ACC112 (cell line): ENCODE data around the gene MAP1A.

Source experiments
- H2AFZ ChIP-seq: fragments of 200-600 bp; sonication (generic); one replicate; pipeline ENCODE4 v1.6.0; 2017; ENCODE audit warnings: antibody characterized with exemption, low read length; ENCODE audit not compliant: unreplicated experiment
- H3K27ac ChIP-seq: fragments of 200-600 bp; sonication (generic); 2 replicates; pipeline ENCODE4 v1.5.1; 2014; ENCODE audit warnings: low read depth, mild to moderate bottlenecking, antibody characterized with exemption, low read length, moderate library complexity
- H3K27me3 ChIP-seq: fragments of 200-600 bp; sonication (generic); 2 replicates; pipeline ENCODE4 v1.6.1; 2014; ENCODE audit warnings: mild to moderate bottlenecking, antibody characterized with exemption, low read length, moderate library complexity, mixed read lengths; ENCODE audit not compliant: insufficient read depth
- H3K36me3 ChIP-seq: fragments of 200-600 bp; sonication (generic); 2 replicates; pipeline ENCODE4 v1.6.1; 2016; ENCODE audit warnings: mild to moderate bottlenecking, antibody characterized with exemption, low read length, moderate library complexity, mixed read lengths; ENCODE audit not compliant: insufficient read depth
- H3K4me1 ChIP-seq: fragments of 200-600 bp; sonication (generic); one replicate; pipeline ENCODE4 v1.6.1; 2016; ENCODE audit warnings: low read length, mixed read lengths; ENCODE audit not compliant: insufficient read depth, unreplicated experiment, control insufficient read depth
- H3K4me3 ChIP-seq: fragments of 200-600 bp; sonication (generic); 2 replicates; pipeline ENCODE4 v1.5.1; 2014; ENCODE audit warnings: mild to moderate bottlenecking, low read depth, low read length
- H3K79me2 ChIP-seq: fragments of 200-600 bp; sonication (generic); one replicate; pipeline ENCODE4 v1.6.0; 2016; ENCODE audit warnings: low read length; ENCODE audit not compliant: control insufficient read depth, unreplicated experiment, insufficient read depth

The MAP1A gene

DNA sequence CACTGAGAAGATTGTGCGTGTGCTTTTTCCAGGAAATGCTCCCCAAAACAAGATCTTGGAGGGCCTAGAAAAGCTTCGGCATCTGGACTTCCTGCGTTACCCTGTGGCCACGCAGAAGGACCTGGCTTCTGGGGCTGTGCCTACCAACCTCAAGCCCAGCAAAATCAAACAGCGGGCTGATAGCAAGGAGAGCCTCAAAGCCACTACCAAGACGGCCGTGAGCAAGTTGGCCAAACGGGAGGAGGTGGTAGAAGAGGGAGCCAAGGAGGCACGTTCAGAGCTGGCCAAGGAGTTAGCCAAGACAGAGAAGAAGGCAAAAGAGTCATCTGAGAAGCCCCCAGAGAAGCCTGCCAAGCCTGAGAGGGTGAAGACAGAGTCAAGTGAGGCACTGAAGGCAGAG, 4.8 kb downstream of the MAP1A start:
- H3K4me1 ChIP-seq: peaks cover 5% of the 10 kb centered on the region
- H3K27ac ChIP-seq: no peak overlapping the region
- no peak overlapping the region for H2AFZ ChIP-seq
- no peaks in the 10 kb centered on the region for H3K27me3 ChIP-seq
- H3K36me3 ChIP-seq: peaks cover 35% of the 10 kb centered on the region
- H3K4me3 ChIP-seq: no peak overlapping the region
- peaks cover 19% of the 10 kb centered on the region for H3K79me2 ChIP-seq

DNA sequence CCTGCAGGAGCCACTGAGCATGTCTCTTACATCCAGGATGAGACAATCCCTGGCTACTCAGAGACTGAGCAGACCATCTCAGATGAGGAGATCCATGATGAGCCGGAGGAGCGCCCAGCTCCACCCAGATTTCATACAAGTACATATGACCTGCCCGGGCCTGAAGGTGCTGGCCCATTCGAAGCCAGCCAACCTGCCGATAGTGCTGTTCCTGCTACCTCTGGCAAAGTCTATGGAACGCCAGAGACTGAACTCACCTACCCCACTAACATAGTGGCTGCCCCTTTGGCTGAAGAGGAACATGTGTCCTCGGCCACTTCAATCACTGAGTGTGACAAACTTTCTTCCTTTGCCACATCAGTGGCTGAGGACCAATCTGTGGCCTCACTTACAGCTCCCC, 6.2 kb downstream of the MAP1A start:
- Histone ChIP-seq H3K27me3 (no peaks in the 10 kb centered on the region), H3K79me2 (peaks cover 15% of the 10 kb centered on the region), H3K36me3 (peaks cover 35% of the 10 kb centered on the region), H3K27ac (no peak overlapping the region), H3K4me1 (peaks cover 4% of the 10 kb centered on the region), H2AFZ (no peak overlapping the region), H3K4me3 (no peak overlapping the region)

DNA sequence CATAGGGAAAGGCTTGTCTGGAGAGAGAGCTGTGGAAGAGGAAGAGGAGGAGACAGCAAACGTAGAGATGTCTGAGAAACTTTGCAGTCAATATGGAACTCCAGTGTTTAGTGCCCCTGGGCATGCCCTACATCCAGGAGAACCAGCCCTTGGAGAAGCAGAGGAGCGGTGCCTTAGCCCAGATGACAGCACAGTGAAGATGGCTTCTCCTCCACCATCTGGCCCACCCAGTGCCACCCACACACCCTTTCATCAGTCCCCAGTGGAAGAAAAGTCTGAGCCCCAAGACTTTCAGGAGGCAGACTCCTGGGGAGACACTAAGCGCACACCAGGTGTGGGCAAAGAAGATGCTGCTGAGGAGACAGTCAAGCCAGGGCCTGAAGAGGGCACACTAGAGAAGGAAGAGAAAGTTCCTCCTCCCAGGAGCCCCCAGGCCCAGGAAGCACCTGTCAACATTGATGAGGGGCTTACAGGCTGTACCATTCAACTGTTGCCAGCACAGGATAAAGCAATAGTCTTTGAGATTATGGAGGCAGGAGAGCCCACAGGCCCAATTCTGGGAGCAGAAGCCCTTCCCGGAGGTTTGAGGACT, 6.9 kb downstream of the MAP1A start:
- no peak overlapping the region for H2AFZ ChIP-seq
- H3K4me1 ChIP-seq: peaks cover under 1% of the 10 kb centered on the region
- H3K36me3 ChIP-seq: peaks cover 35% of the 10 kb centered on the region
- H3K27ac ChIP-seq: no peak overlapping the region
- no peaks in the 10 kb centered on the region for H3K27me3 ChIP-seq
- H3K79me2 ChIP-seq: peaks cover 8% of the 10 kb centered on the region
- H3K4me3 ChIP-seq: no peak overlapping the region

DNA sequence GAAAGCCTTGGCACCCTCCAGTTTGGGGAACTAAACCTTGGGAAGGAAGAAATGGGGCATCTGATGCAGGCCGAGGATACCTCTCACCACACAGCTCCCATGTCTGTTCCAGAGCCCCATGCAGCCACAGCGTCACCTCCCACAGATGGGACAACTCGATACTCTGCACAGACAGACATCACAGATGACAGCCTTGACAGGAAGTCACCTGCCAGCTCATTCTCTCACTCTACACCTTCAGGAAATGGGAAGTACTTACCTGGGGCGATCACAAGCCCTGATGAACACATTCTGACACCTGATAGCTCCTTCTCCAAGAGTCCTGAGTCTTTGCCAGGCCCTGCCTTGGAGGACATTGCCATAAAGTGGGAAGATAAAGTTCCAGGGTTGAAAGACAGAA, 7.7 kb downstream of the MAP1A start:
- peaks cover 35% of the 10 kb centered on the region for H3K36me3 ChIP-seq
- H3K79me2 ChIP-seq: no peaks in the 10 kb centered on the region
- no peak overlapping the region for H3K27ac ChIP-seq
- H2AFZ ChIP-seq: no peak overlapping the region
- H3K4me1 ChIP-seq: no peaks in the 10 kb centered on the region
- H3K27me3 ChIP-seq: no peaks in the 10 kb centered on the region
- no peak overlapping the region for H3K4me3 ChIP-seq

DNA sequence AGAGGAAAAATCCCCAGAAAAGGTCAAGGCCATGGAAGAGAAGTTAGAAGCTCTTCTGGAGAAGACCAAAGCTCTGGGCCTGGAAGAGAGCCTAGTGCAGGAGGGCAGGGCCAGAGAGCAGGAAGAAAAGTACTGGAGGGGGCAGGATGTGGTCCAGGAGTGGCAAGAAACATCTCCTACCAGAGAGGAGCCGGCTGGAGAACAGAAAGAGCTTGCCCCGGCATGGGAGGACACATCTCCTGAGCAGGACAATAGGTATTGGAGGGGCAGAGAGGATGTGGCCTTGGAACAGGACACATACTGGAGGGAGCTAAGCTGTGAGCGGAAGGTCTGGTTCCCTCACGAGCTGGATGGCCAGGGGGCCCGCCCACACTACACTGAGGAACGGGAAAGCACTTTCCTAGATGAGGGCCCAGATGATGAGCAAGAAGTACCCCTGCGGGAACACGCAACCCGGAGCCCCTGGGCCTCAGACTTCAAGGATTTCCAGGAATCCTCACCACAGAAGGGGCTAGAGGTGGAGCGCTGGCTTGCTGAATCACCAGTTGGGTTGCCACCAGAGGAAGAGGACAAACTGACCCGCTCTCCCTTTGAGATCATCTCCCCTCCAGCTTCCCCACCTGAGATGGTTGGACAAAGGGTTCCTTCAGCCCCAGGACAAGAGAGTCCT, 9.0 kb downstream of the MAP1A start:
- no peak overlapping the region for H3K27ac ChIP-seq
- H3K79me2 ChIP-seq: no peaks in the 10 kb centered on the region
- H3K36me3 ChIP-seq: peaks cover 25% of the 10 kb centered on the region
- H2AFZ ChIP-seq: no peak overlapping the region
- no peak overlapping the region for H3K4me3 ChIP-seq
- H3K4me1 ChIP-seq: no peaks in the 10 kb centered on the region
- no peaks in the 10 kb centered on the region for H3K27me3 ChIP-seq

DNA sequence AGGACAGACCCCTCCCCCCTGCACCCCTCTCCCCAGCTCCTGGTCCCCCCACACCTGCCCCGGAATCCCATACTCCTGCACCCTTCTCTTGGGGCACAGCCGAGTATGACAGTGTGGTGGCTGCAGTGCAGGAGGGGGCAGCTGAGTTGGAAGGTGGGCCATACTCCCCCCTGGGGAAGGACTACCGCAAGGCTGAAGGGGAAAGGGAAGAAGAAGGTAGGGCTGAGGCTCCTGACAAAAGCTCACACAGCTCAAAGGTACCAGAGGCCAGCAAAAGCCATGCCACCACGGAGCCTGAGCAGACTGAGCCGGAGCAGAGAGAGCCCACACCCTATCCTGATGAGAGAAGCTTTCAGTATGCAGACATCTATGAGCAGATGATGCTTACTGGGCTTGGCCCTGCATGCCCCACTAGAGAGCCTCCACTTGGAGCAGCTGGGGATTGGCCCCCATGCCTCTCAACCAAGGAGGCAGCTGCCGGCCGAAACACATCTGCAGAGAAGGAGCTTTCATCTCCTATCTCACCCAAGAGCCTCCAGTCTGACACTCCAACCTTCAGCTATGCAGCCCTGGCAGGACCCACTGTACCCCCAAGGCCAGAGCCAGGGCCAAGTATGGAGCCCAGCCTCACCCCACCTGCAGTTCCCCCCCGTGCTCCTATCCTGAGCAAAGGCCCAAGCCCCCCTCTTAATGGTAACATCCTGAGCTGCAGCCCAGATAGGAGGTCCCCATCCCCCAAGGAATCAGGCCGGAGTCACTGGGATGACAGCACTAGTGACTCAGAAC, 9.8 kb downstream of the MAP1A start:
- Histone ChIP-seq H2AFZ (no peak overlapping the region), H3K27ac (no peak overlapping the region), H3K36me3 (peaks cover 16% of the 10 kb centered on the region; the same call in 1 of the 2 replicates), H3K4me1 (no peaks in the 10 kb centered on the region), H3K4me3 (no peak overlapping the region), H3K79me2 (no peaks in the 10 kb centered on the region), H3K27me3 (no peaks in the 10 kb centered on the region)

DNA sequence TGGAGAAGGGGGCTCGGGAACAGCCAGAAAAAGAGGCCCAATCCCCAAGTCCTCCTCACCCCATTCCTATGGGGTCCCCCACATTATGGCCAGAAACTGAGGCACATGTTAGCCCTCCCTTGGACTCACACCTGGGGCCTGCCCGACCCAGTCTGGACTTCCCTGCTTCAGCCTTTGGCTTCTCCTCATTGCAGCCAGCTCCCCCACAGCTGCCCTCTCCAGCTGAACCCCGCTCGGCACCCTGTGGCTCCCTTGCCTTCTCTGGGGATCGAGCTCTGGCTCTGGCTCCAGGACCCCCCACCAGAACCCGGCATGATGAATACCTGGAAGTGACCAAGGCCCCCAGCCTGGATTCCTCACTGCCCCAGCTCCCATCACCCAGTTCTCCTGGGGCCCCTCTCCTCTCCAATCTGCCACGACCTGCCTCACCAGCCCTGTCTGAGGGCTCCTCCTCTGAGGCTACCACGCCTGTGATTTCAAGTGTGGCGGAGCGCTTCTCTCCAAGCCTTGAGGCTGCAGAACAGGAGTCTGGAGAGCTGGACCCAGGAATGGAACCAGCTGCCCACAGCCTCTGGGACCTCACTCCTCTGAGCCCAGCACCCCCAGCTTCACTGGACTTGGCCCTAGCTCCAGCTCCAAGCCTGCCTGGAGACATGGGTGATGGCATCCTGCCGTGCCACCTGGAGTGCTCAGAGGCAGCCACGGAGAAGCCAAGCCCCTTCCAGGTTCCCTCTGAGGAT, 10.6 kb downstream of the MAP1A start:
- H2AFZ ChIP-seq: no peak overlapping the region
- H3K27ac ChIP-seq: no peak overlapping the region
- H3K79me2 ChIP-seq: no peaks in the 10 kb centered on the region
- peaks cover 9% of the 10 kb centered on the region; the same call in 1 of the 2 replicates for H3K36me3 ChIP-seq
- no peak overlapping the region for H3K4me3 ChIP-seq
- no peaks in the 10 kb centered on the region for H3K27me3 ChIP-seq
- no peaks in the 10 kb centered on the region for H3K4me1 ChIP-seq

DNA sequence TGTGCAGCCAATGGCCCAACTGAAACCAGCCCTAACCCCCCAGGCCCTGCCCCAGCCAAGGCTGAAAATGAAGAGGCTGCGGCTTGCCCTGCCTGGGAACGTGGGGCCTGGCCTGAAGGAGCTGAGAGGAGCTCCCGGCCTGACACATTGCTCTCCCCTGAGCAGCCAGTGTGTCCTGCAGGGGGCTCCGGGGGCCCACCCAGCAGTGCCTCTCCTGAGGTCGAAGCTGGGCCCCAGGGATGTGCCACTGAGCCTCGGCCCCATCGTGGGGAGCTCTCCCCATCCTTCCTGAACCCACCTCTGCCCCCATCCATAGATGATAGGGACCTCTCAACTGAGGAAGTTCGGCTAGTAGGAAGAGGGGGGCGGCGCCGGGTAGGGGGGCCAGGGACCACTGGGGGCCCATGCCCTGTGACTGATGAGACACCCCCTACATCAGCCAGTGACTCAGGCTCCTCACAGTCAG, 11.2 kb downstream of the MAP1A start:
- no peak overlapping the region for H3K27ac ChIP-seq
- H2AFZ ChIP-seq: no peak overlapping the region
- no peak overlapping the region for H3K4me3 ChIP-seq
- H3K79me2 ChIP-seq: no peaks in the 10 kb centered on the region
- H3K27me3 ChIP-seq: no peaks in the 10 kb centered on the region
- H3K4me1 ChIP-seq: no peaks in the 10 kb centered on the region
- peaks cover 5% of the 10 kb centered on the region; the same call in 1 of the 2 replicates for H3K36me3 ChIP-seq

DNA sequence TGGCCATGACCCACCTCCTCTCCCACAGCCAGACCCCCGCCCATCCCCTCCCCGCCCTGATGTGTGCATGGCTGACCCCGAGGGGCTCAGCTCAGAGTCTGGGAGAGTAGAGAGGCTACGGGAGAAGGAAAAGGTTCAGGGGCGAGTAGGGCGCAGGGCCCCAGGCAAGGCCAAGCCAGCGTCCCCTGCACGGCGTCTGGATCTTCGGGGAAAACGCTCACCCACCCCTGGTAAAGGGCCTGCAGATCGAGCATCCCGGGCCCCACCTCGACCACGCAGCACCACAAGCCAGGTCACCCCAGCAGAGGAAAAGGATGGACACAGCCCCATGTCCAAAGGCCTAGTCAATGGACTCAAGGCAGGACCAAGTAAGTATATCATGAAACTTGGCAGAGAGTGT, 11.7 kb downstream of the MAP1A start:
- Histone ChIP-seq H3K27me3 (no peaks in the 10 kb centered on the region), H3K4me3 (no peak overlapping the region), H3K79me2 (no peaks in the 10 kb centered on the region)

DNA sequence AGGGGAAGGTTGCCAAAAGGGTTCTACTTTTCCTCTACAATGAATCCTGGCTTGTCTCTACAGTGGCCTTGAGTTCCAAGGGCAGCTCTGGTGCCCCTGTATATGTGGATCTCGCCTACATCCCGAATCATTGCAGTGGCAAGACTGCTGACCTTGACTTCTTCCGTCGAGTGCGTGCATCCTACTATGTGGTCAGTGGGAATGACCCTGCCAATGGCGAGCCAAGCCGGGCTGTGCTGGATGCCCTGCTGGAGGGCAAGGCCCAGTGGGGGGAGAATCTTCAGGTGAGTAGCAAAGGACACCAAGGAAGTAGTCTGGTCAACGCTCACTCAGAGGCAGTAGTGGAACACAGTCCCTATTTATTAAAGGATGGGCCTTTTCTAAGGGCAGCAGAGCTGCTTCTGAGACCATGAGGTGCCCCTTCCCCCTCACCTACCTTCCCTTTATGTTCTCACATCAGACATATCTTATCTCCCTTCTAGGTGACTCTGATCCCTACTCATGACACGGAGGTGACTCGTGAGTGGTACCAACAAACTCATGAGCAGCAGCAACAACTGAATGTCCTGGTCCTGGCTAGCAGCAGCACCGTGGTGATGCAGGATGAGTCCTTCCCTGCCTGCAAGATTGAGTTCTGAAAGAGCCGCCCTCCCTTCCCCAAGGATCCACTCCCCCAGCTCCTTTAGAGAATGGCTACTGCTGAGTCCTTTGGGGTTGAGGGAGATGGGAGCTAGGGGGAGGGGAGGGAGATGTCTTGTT, 12.4 kb downstream of the MAP1A start:
- Histone ChIP-seq H3K4me1 (no peaks in the 10 kb centered on the region), H3K79me2 (no peaks in the 10 kb centered on the region), H3K27ac (no peak overlapping the region), H3K27me3 (no peaks in the 10 kb centered on the region), H3K4me3 (no peak overlapping the region), H2AFZ (no peak overlapping the region), H3K36me3 (peaks cover 2% of the 10 kb centered on the region; the same call in 1 of the 2 replicates)

More for the DNA sequence above, 11.7 kb downstream of the MAP1A start:
- Histone ChIP-seq H2AFZ (no peak overlapping the region), H3K36me3 (no peaks in the 10 kb centered on the region), H3K27ac (no peak overlapping the region), H3K4me1 (no peaks in the 10 kb centered on the region)
